IMR-90 (cell line): Measurements from ENCODE around the gene PPP1R16B.

Source experiments
- CTCF ChIP-seq: conservative IDR thresholded peaks from 2 replicates; pipeline ENCODE4 v1.5.1; 2012; ENCODE audit warnings: mild to moderate bottlenecking, low read depth, low read length, improper control_type of control experiment
- POLR2A ChIP-seq: IDR thresholded peaks from 2 replicates; pipeline ENCODE4 v1.6.1; 2012; ENCODE audit warnings: mild to moderate bottlenecking, low read depth, low read length

GRCh38 chr20:38919683-38920082, 114.2 kb downstream of the PPP1R16B start:
- no peak for TF ChIP-seq CTCF
- no peak for TF ChIP-seq POLR2A
